DMS114 treated with DMSO at 0.1 percent for 48 hours (cell line): ENCODE measurements around the gene PICALM.
"Not testable (repeated sequence)": the region's sequence is repeated elsewhere in the genome, so short reads cannot be mapped to it uniquely, and the experiment has no call there.

ENCODE experiments used
- DNase-seq: peaks from one replicate; lab custom pipeline; 2025; ENCODE audit not compliant: unreplicated experiment; lab: John Stamatoyannopoulos, UW

PICALM gene

GRCh38 chr11:86002431-86002830 lies 66.5 kb downstream of the PICALM start:
- DNase-seq = no peak

- DNase-seq = no peak
Measured at GRCh38 chr11:85991508-85991907, 77.4 kb downstream of the PICALM start.

- DNase-seq = no peak
Measured at GRCh38 chr11:85989746-85990145, 79.1 kb downstream of the PICALM start.

GRCh38 chr11:85988780-85989179 lies 80.1 kb downstream of the PICALM start:
- no peak for DNase-seq

- no peak for DNase-seq
Measured at GRCh38 chr11:85977751-85978160, 91.1 kb downstream of the PICALM start.

GRCh38 chr11:85976525-85976924 lies 92.4 kb downstream of the PICALM start:
- DNase-seq = no peak

GRCh38 chr11:85974122-85974521 lies 94.8 kb downstream of the PICALM start:
- no peak for DNase-seq

- DNase-seq = no peak
Measured at GRCh38 chr11:85970593-85970992, 98.3 kb downstream of the PICALM start.

- no peak for DNase-seq
Measured at GRCh38 chr11:85967457-85967856, 101.4 kb downstream of the PICALM start.

- DNase-seq = no peak
Measured at GRCh38 chr11:85965202-85965601, 103.7 kb downstream of the PICALM start.

GRCh38 chr11:85961930-85962363 lies 106.9 kb downstream of the PICALM start:
- DNase-seq = no peak

GRCh38 chr11:85961130-85961529 lies 107.8 kb downstream of the PICALM start:
- DNase-seq = no peak

- no peak for DNase-seq
Measured at GRCh38 chr11:85960678-85961077, 108.2 kb downstream of the PICALM start.

GRCh38 chr11:85955531-85955930 lies 113.4 kb downstream of the PICALM start:
- DNase-seq = no peak

- DNase-seq = no peak
Measured at GRCh38 chr11:85953491-85954143, 115.3 kb downstream of the PICALM start.

- DNase-seq = not testable (repeated sequence)
Measured at GRCh38 chr11:85952108-85952485, 116.8 kb downstream of the PICALM start.

GRCh38 chr11:85951428-85952107 lies 117.3 kb downstream of the PICALM start:
- no peak for DNase-seq

- DNase-seq = no peak
Measured at GRCh38 chr11:85951049-85951405, 117.9 kb downstream of the PICALM start.

GRCh38 chr11:85950317-85951048 lies 118.4 kb downstream of the PICALM start:
- no peak for DNase-seq

GRCh38 chr11:85949798-85950197 lies 119.1 kb downstream of the PICALM start:
- DNase-seq = no peak

- DNase-seq = no peak
Measured at GRCh38 chr11:85948884-85949283, 120.0 kb downstream of the PICALM start.
